ENCODE results near the gene UGT3A1.

- TF ChIP-seq, protein P1, sequence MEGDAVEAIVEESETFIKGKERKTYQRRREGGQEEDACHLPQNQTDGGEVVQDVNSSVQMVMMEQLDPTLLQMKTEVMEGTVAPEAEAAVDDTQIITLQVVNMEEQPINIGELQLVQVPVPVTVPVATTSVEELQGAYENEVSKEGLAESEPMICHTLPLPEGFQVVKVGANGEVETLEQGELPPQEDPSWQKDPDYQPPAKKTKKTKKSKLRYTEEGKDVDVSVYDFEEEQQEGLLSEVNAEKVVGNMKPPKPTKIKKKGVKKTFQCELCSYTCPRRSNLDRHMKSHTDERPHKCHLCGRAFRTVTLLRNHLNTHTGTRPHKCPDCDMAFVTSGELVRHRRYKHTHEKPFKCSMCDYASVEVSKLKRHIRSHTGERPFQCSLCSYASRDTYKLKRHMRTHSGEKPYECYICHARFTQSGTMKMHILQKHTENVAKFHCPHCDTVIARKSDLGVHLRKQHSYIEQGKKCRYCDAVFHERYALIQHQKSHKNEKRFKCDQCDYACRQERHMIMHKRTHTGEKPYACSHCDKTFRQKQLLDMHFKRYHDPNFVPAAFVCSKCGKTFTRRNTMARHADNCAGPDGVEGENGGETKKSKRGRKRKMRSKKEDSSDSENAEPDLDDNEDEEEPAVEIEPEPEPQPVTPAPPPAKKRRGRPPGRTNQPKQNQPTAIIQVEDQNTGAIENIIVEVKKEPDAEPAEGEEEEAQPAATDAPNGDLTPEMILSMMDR (IDR thresholded peaks at IDR 0.05) = peak in 2 of 4 donors; percentile 2 to 5
- TF ChIP-seq POLR2A (IDR thresholded peaks at IDR 0.05) = no peak
Measured at GRCh38 chr5:35939639-35940038, 51.6 kb downstream of the UGT3A1 start.
